Thyroid gland (tissue), 4 donors: ENCODE data around the gene DDA1.

ENCODE experiments used
- POLR2A ChIP-seq, 2 donors: fragments of 450-650 bp; IDR thresholded peaks; one replicate each; pipeline ENCODE4 v1.6.1; 2017; ENCODE audit warnings: antibody characterized with exemption in 2 of 2, mild to moderate bottlenecking in 2 of 2, moderate library complexity in 1 of 2
- TF ChIP-seq, protein P1 (sequence below), 6 experiments: fragments of 200-600 bp in 3 of 6; fragments of 450-650 bp in 3 of 6; sonication (generic) in 3 of 6; IDR thresholded peaks; one replicate each; pipeline ENCODE4 v1.5.1; 2016 to 2019; ENCODE audit warnings: antibody characterized with exemption in 6 of 6, mild to moderate bottlenecking in 2 of 6, inconsistent platforms in 1 of 6, moderate library complexity in 1 of 6

DNA sequence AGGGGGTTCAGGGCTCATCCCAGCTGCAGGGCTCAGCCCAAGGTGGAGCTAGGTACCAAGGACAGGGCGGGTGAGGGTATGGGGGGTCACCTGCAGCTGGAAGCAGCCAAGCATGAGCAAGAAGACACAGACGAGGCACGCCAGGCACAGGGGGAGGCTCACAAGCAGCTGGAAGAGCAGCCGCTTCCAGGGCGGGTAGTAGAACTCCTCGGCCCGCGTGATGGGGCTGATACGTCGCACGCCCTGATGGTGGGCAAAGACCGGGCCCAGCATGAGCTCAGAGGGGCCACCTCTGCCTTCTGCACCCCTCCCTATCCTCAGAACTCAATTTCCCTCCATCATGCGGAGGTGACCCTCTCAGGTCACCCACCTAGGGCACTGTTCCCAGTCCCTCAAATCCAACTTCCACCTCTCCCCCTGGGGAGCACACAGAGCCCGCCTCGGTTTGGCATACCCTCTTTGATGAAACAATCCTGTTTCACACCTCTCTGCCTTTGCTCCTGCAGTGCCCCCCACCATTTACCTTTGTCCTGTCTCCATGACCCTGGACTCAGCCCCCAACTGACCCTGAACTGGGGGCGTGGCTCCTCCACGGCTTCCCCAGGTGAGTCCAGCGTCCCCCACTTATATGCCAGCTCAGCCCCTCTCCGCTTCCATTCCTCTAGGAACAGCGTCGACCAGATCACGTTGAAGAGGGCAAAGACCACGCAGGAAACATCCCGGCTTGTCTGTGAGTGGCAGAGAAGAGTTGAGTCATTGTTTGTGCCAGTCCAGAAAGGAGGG lies 21.1 kb downstream of the DDA1 start:
- TF ChIP-seq POLR2A (IDR thresholded peaks at IDR 0.05) = no peak
- TF ChIP-seq, protein P1, sequence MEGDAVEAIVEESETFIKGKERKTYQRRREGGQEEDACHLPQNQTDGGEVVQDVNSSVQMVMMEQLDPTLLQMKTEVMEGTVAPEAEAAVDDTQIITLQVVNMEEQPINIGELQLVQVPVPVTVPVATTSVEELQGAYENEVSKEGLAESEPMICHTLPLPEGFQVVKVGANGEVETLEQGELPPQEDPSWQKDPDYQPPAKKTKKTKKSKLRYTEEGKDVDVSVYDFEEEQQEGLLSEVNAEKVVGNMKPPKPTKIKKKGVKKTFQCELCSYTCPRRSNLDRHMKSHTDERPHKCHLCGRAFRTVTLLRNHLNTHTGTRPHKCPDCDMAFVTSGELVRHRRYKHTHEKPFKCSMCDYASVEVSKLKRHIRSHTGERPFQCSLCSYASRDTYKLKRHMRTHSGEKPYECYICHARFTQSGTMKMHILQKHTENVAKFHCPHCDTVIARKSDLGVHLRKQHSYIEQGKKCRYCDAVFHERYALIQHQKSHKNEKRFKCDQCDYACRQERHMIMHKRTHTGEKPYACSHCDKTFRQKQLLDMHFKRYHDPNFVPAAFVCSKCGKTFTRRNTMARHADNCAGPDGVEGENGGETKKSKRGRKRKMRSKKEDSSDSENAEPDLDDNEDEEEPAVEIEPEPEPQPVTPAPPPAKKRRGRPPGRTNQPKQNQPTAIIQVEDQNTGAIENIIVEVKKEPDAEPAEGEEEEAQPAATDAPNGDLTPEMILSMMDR (IDR thresholded peaks at IDR 0.05) = no peak
